ENCODE measurements around the gene ABHD15.

The ABHD15 gene

GRCh38 chr17:29594519-29595090 is 27.8 kb upstream of the ABHD15 start:
- no peak for DNase-seq

DNA sequence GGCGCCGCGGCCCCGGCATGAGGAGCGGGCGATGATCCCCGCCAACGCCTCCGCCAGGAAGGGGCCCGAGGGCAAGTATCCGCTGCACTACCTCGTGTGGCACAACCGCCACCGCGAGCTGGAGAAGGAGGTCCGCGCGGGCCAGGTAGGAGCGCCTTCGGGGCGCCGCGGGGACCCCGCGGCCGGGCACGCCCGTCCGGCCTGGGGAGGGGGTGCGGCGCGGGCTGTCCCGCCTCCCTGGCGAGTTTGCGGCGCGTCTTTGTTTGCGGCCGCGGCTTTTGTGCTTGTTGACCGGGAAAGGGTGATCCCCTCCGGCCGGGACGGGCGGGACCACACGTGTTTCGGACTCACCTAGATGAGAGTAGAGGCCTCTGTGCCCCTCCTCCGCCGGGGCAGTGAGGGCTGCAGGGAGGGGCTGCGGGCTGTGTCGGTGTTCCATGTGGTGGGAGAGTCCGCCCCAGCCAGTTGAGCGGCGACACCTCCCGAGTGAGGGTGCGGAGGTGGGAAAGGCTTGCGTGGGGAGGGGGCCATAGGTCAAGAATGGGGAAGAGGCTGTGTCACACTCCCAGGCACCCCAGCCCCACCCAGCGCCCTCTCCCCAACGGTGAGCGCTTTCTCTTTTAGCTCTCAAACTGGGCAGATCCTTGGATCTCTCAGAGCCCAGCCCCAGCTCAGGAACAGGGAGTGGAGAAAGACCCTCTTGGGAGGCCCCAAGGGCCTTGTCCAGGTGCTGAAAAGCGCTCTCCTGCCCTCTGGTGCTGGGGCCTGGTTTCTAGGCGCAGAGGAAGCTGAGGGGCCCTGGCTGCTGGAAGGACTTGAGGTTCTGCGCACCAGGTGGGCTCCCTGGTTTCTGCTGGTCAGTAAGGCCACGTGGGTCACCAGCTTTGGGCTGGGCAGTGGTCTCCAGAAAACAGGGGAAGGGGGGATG is 27.0 kb upstream of the ABHD15 start:
- DNase-seq = no peak

GRCh38 chr17:29592850-29593551 is 26.2 kb upstream of the ABHD15 start, which contains the start of gene ANKRD13B:
Gene ANKRD13B, plus strand, starts transcription at chr17:29593132. Its CDS starts 490 bp downstream, at chr17:29593622.
- DNase-seq = peak; percentile 58 to 79

DNA sequence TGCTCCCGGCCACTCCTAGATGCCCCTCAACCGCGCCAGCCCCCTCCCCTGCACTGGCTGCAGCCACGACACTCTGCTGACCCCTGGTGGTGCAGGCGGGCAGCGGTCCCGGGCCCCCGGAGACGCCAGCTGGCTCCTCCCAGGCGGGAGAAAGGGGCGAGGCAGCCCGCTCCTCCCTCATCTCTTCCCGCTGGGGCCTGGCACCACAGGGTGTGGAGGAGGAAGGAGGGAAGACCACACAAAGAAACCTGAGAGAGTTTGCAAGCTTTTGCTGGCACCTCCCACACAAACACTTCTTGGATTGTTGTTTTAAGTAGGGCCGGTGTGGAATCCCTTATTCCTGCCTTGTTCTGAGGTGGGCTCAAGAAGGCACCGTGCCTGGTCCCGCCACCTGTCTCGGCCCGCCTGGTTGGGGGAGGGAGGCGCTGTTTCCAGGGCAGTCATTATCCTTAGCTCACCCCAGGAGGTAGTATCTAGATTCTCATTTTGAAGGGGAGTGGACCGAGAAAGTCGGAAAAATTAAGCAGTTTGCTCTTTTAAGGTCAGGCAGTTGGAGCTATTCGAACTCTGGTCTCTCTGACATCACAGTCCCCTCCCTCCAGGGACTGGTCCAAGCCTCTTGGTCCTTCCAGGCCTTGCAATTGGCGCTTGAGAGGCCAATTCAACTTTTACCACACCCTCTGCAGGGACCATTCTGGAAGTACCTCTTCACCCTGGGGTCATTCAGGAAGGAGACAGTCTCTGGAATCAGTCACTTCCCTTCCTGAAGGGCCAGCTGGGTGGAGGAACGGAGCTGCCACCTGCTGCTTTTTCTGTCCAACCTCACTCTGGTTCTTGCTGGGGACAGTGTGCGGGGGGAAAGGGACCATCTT is 25.1 kb upstream of the ABHD15 start:
- DNase-seq = peak; percentile 90 to 93

GRCh38 chr17:29591146-29591736 is 24.4 kb upstream of the ABHD15 start:
- DNase-seq = peak; percentile 87 to 90

GRCh38 chr17:29590411-29591145 is 23.7 kb upstream of the ABHD15 start:
- DNase-seq = peak; percentile 74 to 76

- peak; percentile 29 to 86 for DNase-seq
Observed at GRCh38 chr17:29589524-29590410, 22.9 kb upstream of the ABHD15 start, which contains the start of gene GIT1. Gene GIT1, minus strand, starts transcription at chr17:29589648. Its CDS starts 270 bp downstream, at chr17:29589378.

DNA sequence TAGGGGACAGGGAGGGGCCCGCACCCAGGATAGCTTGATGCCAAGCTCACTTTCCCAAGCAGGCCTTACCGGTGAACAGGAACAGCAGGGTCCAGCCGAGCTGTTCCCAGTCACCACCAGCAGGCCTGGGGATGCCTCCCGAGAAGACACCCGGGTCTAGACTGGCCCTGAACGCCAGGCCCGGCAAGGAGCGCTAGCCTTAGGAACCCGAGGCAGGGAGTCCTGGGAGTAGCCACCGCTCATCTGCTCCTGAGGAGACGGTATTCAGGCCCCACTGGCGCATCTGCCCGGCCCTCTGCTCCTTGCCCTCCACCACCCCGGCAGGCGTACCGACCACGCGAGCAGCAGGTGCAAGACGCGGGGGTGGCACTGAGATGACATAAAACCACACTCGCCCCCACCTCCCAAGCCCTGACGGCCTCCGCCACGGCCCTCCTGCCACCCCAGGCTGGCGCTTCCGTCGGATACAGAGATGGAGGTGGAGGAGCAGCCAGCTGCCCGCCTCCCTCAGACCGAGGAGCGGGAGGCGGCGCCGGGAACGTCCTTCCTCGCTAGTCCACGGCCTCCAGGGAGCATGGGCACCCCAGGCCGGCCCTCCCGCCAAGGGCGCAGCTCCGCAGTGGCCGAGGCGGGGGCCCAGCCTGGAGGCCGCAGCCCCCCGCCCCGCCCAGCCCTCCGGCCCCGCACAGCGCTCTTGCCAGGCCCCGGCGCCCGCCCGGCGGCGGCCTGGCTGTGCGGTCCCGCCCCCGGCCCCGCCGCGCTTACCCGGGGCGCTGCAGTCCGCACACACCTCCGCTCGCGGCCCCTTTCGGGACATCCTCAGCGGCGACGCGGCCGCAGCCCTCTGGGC is 21.9 kb upstream of the ABHD15 start:
- DNase-seq = no peak

GRCh38 chr17:29588017-29588561 is 21.3 kb upstream of the ABHD15 start:
- DNase-seq = no peak

DNA sequence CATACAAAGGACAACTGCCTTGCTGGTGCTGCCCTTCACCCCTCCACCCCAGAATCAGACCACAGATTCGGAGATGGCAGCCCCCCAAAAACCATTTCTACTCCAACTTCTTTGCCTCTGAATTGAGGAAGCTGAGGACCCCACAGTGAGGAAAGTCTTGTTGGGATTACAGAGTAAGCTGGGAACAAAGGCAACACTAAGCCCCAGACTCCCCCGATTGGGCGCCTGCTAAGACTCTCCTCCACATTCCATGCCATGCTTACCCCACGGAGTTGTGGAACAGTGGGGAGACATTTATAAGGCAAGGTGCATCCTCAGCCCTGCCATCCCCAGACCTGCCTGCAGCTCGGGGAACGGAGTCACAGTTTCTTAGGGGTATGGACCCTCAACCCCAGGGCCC is 20.8 kb upstream of the ABHD15 start:
- DNase-seq = no peak

- DNase-seq = no peak
Observed at GRCh38 chr17:29586676-29587469, 20.0 kb upstream of the ABHD15 start.

- DNase-seq = no peak
Observed at GRCh38 chr17:29585080-29585751, 18.4 kb upstream of the ABHD15 start.

DNA sequence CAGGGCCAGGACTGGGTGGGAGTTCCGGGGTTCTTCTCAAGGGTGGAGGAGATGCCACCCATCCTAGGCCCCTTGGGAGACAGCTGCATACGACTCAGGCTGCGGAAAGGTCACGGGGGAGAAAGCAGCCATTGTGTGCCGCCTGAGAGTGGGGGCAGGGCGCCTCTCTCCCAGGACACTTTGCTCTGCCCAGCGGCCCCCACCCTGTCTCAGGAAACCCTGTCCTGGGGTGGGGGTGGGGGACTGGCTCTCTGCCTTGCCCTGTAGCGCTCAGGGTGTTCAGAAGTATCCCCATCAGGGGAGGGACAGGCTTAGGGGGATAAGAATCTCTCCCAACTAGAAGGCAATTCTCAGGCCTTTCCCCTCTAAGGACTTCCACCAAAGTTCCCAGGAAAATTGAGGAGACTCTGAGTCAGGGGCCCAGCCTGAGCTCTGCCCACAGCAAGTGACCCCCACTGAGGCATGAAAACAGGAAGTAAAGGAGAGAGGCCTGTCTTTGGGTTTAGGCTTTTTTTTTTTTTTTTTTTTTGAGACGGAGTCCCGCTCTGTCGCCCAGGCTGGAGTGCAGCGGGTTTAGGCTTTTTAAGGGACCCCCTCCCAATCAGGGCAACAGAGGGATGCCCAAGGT is 17.7 kb upstream of the ABHD15 start:
- DNase-seq = no peak

- DNase-seq = no peak
Observed at GRCh38 chr17:29583324-29584248, 16.7 kb upstream of the ABHD15 start.

GRCh38 chr17:29582772-29583171 is 15.9 kb upstream of the ABHD15 start:
- peak; percentile 64 to 87 for DNase-seq
